ENCODE data around the gene HSPB1.

- no peak for TF ChIP-seq CTCF (IDR thresholded peaks at IDR 0.05; ENCODE audit: low read length)
- TF ChIP-seq EZH2 (IDR thresholded peaks at IDR 0.05; ENCODE audit: borderline replicate concordance, low read length): no peak
Measured at GRCh38 chr7:76292213-76292573, 10.3 kb upstream of the HSPB1 start.

Data from OCI-LY1 (cell line).